ENCODE results near the gene ARVCF.
A peak's percentile ranks its signal among the peaks of the same experiment; 100 is the strongest.

Gene ARVCF

DNA sequence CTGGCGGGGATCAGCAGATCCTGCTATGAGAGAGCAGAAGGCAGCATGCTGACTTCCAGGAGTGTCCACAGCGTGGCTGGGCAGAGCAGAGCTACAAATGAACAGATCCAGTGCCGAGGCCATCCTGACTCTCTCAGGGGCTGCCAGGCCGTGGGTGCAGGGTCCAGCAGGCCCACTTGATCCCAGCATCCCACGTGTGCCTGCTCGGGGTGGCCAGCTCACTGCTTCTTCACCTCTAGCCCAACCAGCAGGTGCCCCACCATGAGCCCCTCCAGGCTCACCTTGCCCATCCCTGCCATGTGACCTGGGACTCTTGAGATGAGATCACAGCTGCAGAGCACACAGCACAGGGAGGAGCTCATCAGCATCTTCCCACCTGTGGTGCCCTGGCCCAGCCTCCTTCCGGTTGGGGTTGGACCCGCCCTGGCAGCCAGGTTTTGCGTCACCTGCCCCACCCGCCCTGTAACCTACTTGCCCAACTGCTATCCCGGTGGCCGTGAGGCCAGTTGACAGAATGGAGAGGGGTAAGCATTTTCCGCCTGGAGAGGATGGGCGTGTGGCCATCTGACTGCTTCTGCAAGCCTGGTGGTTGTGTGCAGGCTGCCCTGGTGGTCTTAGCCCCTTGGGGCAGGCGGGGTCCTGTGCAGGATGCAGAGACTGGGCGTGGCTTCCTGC is 15.2 kb upstream of the ARVCF start:
- no peak for DNase-seq (ENCODE audit: low spot score)

DNA sequence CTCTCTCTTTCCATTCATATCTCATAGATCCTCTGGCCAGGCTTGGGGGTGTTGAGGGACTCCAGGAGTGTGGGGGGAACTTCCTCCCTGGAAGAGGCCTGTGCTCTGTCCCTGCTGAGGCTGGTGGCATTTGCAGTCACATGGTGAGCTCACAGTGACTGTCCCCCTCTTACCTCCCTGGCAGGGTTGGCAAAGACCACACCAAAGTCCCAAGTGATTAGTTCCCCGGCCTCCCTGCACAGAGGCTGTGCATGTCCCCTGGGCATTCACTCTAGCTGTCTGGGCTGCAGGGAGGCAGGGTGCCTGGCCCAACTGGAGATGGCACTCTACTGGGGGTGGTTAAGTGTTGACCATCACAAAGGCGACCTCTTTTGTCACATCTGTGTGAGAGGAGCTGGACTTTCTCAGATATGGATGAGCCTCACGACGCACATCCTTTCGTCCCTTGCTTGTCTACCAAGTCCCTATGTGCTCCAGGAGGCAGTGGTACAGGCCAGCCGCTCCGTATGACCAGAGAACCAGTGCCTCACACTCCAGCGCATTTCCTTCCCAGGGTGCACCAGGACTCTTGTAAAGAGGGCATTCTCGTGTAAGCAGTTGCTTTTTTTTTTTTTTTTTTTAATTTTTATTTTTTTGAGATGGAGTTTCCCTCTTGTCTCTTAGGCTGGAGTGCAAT is 13.1 kb upstream of the ARVCF start:
- no peak for DNase-seq (ENCODE audit: low spot score)

DNA sequence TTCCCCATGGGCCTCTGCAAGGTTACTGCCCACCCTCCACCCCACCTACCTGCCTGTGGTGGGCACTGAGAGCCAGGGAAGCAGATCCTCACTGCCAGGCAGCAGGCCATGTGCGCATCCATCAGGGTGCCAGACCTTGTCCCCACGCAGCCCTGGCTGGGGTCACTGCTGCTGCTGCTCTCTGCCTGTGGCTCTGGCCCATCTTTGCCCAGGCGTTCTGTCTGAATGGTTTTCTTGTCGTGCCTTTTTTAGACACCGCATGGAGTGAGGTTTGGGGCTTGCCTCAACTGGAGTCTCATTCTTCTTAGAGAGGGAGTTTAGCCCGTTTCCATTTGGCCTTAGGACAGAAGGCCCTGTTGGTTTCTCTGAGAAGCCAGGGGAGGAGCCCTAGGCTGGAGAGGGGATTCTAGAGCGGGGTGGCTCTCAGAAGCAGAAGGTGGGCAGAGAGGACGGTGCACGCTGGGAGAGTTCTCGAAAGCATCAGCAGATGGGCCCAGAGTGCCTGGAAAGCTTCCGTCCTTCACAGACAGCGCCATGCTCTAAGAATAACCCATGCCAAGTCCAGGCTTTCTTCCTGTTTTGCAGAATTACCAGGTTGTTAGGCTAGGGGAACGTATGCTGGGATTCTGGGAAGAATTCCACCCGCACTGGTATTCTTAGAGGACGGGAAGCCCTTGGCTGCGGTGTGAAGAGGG is 12.4 kb upstream of the ARVCF start:
- DNase-seq (ENCODE audit: low spot score), result no peak

DNA sequence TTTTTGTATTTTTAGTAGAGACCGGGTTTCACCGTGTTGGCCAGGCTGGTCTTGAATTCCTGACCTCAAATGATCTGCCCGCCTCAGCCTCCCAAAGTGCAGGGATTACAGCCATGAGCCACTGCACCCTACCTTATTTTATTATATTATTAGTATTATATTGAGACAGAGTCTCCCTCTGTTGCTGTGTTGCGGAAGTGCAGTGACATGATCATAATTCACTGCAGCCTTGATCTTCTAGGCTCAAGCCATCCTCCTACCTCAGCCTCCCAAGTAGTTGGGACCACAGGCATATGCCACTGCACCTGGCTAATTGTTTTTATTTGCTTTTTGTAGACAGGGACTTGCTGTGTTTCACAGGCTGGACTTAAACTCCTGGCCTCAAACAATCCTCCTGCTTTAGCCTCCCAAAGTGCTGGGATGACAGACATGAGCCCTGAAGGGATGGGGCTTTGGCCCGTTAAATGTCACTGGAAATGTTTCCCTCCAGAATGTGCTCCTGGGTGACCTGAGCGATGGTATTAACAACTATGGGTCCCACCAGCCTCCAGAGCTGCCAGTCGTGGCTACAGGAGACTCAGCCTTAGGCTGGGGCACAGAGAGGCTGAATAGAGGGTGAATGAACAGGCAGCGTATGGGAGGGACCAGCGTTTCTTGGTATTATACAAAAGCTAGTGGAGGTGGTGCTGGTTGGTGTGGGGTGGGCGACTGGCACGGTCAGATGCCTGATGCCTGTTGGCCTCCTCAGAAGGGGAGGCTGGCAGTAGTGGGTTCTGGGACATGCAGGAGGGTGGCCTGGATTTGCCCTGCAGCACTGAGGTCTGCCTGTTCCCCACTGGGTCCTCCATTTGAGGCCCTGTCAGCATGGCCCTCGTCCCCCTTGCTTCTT is 11.6 kb upstream of the ARVCF start:
- DNase-seq (ENCODE audit: low spot score), result no peak

- no peak for DNase-seq (ENCODE audit: low spot score)
Observed at GRCh38 chr22:20026996-20027601, 10.5 kb upstream of the ARVCF start.

- no peak for DNase-seq (ENCODE audit: low spot score)
Observed at GRCh38 chr22:20026204-20026908, 9.7 kb upstream of the ARVCF start.

- DNase-seq (ENCODE audit: low spot score), result no peak
Observed at GRCh38 chr22:20025401-20026203, 9.0 kb upstream of the ARVCF start.

GRCh38 chr22:20024650-20025397 is 8.2 kb upstream of the ARVCF start:
- no peak for DNase-seq (ENCODE audit: low spot score)

- no peak for DNase-seq (ENCODE audit: low spot score)
Observed at GRCh38 chr22:20024225-20024624, 7.6 kb upstream of the ARVCF start.

GRCh38 chr22:20022978-20023613 is 6.5 kb upstream of the ARVCF start:
- no peak for DNase-seq (ENCODE audit: low spot score)

DNA sequence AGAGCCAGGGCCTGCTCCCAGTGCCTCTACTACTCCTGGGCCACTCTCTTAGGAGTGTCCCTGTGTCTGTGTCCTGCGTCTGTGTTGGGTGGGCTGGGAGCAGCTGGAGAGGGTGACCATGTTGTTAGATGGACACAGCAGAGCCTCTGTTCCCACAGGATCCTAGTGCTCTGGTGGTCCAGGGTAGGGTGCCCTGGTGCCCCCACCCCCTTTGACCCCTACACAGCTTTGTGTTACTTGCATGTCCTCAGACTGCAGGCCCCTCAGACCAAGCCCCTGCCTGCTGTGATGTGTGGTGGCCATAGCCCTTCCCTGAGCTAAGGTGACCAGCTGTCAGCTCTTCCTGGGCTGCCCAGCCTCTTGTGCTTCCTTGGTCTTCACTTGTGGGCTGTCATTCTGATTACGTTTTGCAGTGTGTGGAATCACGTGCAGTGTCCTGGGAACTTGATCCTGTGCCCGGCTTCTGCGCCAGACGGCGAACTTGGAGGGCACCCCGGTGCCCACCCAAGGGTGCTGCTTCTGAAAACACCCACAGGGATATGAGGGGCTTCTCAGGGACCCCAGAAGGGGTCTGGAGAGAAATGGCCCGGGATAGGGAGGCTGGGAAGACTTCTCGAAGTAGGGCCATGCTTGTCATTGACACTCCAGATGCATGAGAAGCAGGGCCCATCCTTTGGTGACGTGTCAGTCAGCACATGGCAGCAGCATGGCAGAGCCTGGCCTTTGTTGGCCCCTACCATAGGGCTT is 5.8 kb upstream of the ARVCF start:
- no peak for DNase-seq (ENCODE audit: low spot score)

GRCh38 chr22:20021196-20022181 is 4.9 kb upstream of the ARVCF start:
- peak; percentile 69 for DNase-seq (ENCODE audit: low spot score)

GRCh38 chr22:20020533-20021195 is 4.0 kb upstream of the ARVCF start, which contains the start of gene TANGO2:
TANGO2 (plus strand) TSS chr22:20021110; CDS start chr22:20036799, 15,689 bp downstream.
- peak; percentile 100 for DNase-seq (ENCODE audit: low spot score)

GRCh38 chr22:20019661-20020532 is 3.3 kb upstream of the ARVCF start:
- no peak for DNase-seq (ENCODE audit: low spot score)

DNA sequence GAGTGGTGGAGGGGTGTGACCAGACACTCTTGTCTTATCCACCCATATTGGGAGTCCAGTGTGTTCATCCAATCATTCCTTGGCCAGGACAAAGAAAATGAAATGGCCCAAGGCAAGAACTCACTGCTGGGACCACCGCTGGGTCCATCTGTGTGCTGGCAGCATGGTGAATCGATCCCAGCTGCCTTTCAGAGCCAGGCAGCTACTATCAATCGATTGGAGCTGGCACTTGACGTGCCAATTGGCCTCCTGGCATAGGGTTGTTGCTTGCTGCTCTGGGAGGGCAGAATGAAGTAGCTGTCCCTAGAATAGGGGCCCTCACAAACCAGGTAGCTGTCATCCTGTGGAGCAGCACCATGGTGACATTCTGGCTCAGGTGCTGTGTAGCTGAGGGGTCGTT is 1.4 kb upstream of the ARVCF start:
- no peak for DNase-seq (ENCODE audit: low spot score)

- DNase-seq (ENCODE audit: low spot score), result no peak
Observed at GRCh38 chr22:20017622-20017958, 967 bp upstream of the ARVCF start.

Measured in AG08396 (cell line).